Measurements from ENCODE around the gene REV3L.

DNA sequence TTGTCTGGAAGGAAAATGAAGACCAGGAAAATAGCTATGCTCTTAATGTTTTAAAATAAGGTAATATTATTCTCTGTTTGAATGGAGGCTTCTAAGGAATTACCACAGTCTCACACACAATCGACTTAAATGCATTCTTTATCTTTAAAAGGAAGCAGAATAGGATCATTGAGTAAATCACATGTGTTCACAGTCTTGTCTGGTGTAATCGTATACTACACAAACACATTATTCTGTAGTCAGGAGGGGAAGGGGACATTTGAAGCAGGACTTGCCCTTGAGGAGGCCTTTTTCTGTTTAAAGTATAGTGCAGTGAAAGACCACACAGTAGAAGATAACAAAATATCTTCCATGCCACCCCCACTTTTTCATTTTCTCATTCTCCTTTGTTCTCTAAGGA is 20.6 kb upstream of the REV3L start:
- TF ChIP-seq, protein P1, sequence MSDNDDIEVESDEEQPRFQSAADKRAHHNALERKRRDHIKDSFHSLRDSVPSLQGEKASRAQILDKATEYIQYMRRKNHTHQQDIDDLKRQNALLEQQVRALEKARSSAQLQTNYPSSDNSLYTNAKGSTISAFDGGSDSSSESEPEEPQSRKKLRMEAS (IDR thresholded peaks at IDR 0.05; ENCODE audit: low read depth), result no peak
- no peak; the same call in 1 of the 2 replicates for TF ChIP-seq SMC3 (IDR thresholded peaks at IDR 0.05; ENCODE audit: low read depth, low read length)
- no peak for TF ChIP-seq RAD21 (IDR thresholded peaks at IDR 0.05; ENCODE audit: low read length)
- TF ChIP-seq EZH2phosphoT487 (IDR thresholded peaks at IDR 0.05; ENCODE audit: borderline replicate concordance, low read depth), result no peak
- TF ChIP-seq ZBTB33 (IDR thresholded peaks at IDR 0.05; ENCODE audit: borderline replicate concordance, low read depth), result no peak
- TF ChIP-seq RFX5 (IDR thresholded peaks at IDR 0.05; ENCODE audit: low read length), result no peak
- no peak for TF ChIP-seq PBX3 (IDR thresholded peaks at IDR 0.05)
- TF ChIP-seq, protein P2, sequence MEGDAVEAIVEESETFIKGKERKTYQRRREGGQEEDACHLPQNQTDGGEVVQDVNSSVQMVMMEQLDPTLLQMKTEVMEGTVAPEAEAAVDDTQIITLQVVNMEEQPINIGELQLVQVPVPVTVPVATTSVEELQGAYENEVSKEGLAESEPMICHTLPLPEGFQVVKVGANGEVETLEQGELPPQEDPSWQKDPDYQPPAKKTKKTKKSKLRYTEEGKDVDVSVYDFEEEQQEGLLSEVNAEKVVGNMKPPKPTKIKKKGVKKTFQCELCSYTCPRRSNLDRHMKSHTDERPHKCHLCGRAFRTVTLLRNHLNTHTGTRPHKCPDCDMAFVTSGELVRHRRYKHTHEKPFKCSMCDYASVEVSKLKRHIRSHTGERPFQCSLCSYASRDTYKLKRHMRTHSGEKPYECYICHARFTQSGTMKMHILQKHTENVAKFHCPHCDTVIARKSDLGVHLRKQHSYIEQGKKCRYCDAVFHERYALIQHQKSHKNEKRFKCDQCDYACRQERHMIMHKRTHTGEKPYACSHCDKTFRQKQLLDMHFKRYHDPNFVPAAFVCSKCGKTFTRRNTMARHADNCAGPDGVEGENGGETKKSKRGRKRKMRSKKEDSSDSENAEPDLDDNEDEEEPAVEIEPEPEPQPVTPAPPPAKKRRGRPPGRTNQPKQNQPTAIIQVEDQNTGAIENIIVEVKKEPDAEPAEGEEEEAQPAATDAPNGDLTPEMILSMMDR (IDR thresholded peaks at IDR 0.05), result no peak
- no peak for TF ChIP-seq RCOR1 (IDR thresholded peaks at IDR 0.05; ENCODE audit: low read length)
